GM19238 (cell line): Measurements from ENCODE around the gene KHSRP.
"Not testable (repeated sequence)": the region's sequence is repeated elsewhere in the genome, so short reads cannot be mapped to it uniquely, and the experiment has no call there.

Experiments used
- DNase-seq: peaks from one replicate; pipeline ENCODE4 v3.0.0; 2011; ENCODE audit warnings: low spot score; ENCODE audit not compliant: insufficient read length

The KHSRP gene

GRCh38 chr19:6418562-6418932 lies 6.1 kb downstream of the KHSRP start:
- no peak for DNase-seq

DNA sequence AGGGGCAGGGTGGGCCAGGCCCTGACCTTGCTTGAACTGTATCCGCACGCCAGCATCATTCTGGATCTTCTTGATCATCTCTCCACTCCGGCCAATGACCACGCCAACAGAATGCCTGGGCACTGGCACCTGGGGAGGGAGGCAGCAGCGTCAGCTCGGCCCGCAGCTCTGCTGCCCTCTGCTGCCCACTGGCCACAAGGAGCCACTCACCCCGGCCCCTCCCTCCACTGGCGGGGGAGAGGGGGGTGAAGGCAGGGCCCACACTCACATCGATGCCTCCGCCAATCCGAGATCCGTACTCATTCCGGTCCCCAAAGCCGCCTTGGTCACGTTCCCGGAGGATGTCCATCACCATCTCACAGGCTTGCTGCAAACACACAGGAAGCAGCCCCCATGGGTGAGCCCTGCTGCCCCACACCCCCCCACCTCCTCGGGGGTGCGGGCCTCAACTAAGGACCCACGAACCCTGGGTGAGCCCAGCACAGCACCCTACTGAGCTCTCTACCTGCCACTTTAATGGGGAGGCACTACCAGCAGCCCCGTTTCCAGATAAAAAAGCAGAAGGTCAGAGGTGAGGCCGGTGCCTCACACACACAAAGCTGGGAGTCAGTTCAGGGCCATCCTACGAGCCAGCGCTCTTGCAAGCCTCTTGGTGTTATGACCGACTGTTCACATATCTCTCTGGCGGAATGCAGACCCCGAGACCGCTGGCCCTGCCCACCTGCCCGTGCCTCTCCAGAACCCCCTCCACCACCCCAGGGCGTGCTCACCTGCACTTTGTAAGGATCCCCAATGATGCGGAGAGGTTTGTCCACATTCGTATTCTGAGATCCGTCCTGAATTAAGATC lies 6.7 kb downstream of the KHSRP start:
- DNase-seq: no peak

GRCh38 chr19:6416658-6417405 lies 7.8 kb downstream of the KHSRP start:
- DNase-seq: no peak

- DNase-seq: no peak
These were observed 8.9 kb downstream of the KHSRP start for GRCh38 chr19:6415591-6416190.

DNA sequence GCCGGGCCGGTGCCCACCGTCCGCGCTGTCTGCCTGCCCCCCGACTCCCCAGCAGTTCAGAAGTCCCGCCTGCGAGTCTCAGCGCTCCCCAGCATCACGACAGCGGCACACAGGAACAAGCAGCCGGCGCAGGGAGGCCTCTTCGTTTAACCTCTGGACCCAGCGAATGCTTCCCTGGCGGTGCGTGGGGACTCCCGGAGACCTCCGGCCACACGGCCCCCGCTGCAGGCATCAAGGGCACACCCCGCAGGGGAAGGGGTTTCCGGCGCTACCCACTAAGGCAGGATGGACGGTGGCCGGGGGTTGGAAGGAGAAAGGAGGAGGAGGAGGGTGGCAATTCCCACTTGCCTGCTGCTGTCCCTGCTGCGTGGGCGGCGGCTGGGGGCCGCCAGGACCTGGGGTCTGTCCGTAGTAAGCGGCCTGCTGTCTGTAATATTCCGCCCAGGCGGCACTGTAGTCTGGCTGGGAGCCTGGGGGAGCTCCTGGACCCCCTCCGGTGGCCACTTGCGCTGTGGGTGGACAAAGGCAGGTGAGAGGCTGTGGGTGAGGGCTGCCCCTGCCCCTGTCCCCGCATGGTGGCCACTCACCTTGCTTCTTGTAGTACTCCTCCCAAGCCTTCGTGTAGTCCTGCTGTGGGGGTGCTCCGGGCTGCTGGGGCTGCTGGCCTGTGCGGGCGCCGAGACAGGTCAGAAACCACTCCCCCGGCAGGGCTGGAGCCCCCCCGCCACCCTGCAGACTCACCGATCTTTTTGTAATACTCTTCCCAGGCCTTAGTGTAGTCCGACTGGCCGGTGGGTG lies 9.6 kb downstream of the KHSRP start:
- DNase-seq: no peak

GRCh38 chr19:6413721-6414643 lies 10.6 kb downstream of the KHSRP start:
- no peak for DNase-seq

GRCh38 chr19:6413291-6413690 lies 11.3 kb downstream of the KHSRP start:
- no peak for DNase-seq

- no peak for DNase-seq
These were observed 12.0 kb downstream of the KHSRP start for GRCh38 chr19:6412447-6413091.

DNA sequence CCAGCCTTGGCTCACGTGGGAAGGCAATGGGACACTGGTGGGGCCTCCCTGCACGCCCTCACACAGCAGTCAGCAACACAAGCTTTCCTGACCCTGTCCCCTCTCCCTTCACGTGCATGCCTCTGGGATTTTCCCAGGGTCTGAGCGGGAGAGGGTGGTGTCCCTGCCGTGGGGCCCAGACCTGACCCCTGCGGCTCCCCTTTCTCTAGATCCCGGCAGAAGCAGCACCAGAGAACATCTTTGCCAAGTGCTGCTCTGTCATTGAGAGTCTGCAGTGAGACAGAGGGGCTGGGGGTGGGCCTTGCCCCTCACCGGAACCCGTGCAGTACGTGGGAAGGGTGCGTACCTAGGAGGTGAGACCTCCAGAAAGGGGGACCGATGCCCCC lies 12.6 kb downstream of the KHSRP start:
- DNase-seq: no peak

DNA sequence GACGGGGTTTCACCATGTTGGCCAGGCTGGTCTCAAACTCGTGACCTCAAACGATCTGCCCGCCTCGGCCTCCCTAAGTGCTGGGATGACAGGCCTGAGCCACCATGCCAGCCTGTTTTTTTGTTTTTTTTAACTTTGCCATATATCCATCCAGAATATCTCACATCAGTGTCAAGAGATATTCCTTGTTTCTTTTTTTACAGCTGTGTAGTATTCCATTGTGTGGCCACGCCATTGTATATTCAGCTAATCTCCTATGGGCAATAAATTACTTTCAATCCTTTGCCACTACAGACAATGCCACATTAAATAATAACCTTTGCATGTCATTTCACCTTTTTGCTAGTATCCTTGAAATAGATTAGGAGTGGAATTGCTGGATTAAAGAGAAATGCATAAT lies 15.3 kb downstream of the KHSRP start:
- no peak for DNase-seq

- DNase-seq: no peak
These were observed 18.2 kb downstream of the KHSRP start for GRCh38 chr19:6406401-6406800.

DNA sequence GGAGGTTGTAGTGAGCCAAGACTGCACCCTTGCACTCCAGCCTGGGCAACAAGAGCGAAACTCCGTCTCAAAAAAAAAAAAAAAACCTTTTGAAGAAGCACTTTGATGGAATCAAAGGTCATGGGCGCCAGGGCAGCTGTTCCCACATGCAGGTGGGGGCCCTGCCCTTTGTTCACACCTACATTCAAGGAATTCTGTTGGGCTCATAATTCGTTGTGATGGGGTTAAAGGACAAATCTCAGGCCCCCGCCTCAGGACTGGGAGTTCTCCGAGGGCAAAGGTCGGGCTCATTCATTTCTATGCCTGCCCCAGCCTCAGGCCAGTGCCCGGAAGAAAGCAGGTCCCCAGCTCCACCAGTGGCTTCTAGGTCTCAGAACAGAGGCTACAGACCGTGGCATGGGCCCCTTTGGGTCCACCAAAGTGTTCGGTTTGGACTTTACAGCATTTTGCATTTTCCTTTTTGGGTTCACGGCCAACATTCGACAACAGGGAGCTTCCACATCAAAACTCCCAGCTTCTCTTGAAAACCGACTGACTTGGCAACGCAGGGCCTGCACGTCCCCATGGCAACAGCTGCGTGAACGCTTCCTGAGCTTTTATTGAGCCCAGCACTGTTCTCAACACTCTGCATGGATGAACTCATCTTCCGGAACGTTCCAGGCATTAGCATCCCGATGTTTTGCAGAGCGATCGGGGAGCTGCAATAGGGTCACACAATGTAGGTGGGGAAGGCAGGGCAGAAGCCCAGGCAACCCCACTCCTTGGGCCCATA lies 21.6 kb downstream of the KHSRP start:
- no peak for DNase-seq

GRCh38 chr19:6402058-6402457 lies 22.6 kb downstream of the KHSRP start:
- no peak for DNase-seq

DNA sequence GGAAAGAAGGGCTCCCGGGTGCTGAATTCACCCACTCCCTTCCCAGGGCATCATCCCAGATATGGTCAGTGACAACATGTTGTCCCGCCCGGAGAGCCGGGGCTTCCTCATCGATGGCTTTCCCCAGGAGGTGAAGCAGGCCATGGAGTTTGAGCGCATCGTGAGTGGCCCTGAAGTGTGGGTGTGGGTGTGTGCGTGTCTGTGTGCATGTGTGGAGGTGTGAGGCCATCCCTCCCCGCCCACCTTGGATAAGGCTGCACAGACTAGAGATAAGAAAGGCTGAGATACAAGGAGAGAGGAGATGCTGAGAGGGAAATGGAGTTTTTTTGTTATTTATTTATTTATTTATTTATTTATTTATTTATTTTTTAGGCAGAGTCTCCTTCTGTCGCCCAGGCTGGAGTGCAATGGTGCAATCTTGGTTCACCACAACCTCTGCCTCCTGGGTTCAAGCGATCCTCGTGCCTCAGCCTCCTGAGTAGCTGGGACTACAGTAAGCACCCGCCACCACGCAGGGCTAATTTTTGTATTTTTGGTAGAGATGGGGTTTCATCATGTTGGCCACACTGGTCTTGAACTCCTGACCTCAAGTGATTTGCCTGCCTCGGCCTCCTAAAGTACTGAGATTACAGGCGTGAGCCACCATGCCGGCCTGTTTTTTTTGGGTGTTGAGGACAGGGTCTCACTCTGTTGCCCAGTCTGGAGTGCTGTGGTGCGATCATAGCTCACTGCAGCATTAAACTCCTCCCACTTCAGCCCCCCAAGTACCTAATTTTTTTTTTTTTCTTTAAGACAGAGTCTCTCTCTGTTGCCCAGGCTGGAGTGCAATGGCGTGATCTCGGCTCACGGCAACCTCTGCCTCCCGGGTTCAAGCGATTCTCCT lies 24.3 kb downstream of the KHSRP start:
- not testable (repeated sequence) for DNase-seq

- no peak for DNase-seq
These were observed 28.3 kb downstream of the KHSRP start for GRCh38 chr19:6396305-6396704.

DNA sequence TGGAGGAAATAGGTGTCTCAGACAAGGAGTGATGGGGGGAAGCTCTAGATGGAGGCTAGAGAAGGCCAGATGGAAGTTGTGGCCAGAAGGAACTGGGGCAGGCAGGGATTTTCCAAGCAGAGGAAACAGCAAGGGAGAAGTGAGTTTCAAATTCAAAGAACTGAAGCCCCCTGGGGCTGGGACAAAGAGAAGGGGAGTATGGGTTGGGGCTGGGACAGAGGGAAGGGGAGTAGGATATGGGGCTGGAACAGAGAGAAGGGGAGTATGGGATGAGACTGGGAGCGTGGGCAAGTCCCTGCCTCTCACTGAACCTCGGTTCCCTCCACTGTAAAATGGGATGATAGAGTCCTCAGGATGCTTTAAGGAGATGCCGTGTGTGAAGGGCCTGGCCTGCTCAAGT lies 29.8 kb downstream of the KHSRP start:
- DNase-seq: no peak

DNA sequence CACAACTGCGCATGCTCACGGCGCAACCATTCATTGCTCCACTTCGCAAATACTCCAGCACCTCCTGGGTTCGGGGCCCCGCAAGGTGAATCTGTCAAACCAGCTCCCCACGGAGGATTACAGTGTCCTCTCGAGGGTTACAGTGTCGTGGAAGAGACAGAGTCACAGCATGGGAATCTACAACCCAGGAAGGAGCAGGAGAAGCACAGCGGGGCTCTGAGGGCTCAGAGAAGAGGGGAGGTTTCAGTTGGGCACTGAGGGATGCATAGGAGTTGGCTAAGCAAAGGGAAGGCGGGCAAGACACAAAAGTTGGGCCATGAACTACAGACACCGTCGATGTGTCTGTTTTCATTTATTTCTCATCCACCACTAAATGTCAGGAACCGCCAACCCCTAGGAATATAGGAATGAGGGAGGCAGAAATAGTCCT lies 30.6 kb downstream of the KHSRP start:
- DNase-seq: no peak
